H1 (cell line): ENCODE results near the gene PLXDC2. TPM values are rescaled to one million over a fixed set of nuclear protein-coding genes. Genes with fewer than 3 reads are reported as not detected.

Experiments used
- CTCF ChIA-PET: fragments of 300-600 bp; sonication (Branson Sonifier 250); formaldehyde crosslinking; loops from one replicate; lab custom pipeline; 2021; ENCODE audit not compliant: partially characterized antibody; lab: Charles Lee
- POLR2A ChIA-PET: fragments of 300-600 bp; sonication (Branson Sonifier 250); formaldehyde crosslinking; loops from one replicate; lab custom pipeline; 2021; ENCODE audit warnings: inconsistent platforms; ENCODE audit not compliant: partially characterized antibody; lab: Charles Lee
- DNase-seq, 2 experiments: peaks; one replicate each; pipeline versions ENCODE4 v3.0.0 to v3.0.0-alpha.2; 2010 to 2022; ENCODE audit warnings: low spot score in 2 of 2, low read depth in 1 of 2, mixed read lengths in 1 of 2
- FAIRE-seq: peaks from 2 replicates; lab custom pipeline; 2011; peaks lifted over from hg19 to GRCh38; lab: Jason Lieb, UNC
- H2AFZ ChIP-seq: 2 replicates; pipeline ENCODE4 v1.8.1; 2012; ENCODE audit warnings: low read length, inconsistent platforms
- H2AK5ac ChIP-seq: 2 replicates; pipeline ENCODE4 v1.6.1; 2013; ENCODE audit warnings: low read depth, low read length
- H2BK120ac ChIP-seq: replicated peaks from 2 replicates; pipeline ENCODE3; 2013; ENCODE audit warnings: low read depth, low read length, inconsistent platforms
- H2BK12ac ChIP-seq: 2 replicates; pipeline ENCODE4 v1.6.1; 2013; ENCODE audit warnings: low read depth, low read length
- H2BK15ac ChIP-seq: 2 replicates; pipeline ENCODE4 v1.6.1; 2013; ENCODE audit warnings: low read length
- H2BK20ac ChIP-seq: 2 replicates; pipeline ENCODE4 v1.6.1; 2013; ENCODE audit warnings: low read length
- H2BK5ac ChIP-seq: 2 replicates; pipeline ENCODE4 v1.6.1; 2013; ENCODE audit warnings: low read depth, low read length
- H3K14ac ChIP-seq: 2 replicates; pipeline ENCODE4 v1.6.1; 2013; ENCODE audit warnings: inconsistent platforms; ENCODE audit not compliant: insufficient read length
- H3K18ac ChIP-seq: 2 replicates; pipeline ENCODE4 v1.6.1; 2013; ENCODE audit warnings: low read length; ENCODE audit errors: extremely low read depth
- H3K23ac ChIP-seq: 2 replicates; pipeline ENCODE4 v1.6.1; 2013; ENCODE audit warnings: inconsistent platforms; ENCODE audit not compliant: insufficient read length
- H3K23me2 ChIP-seq: 2 replicates; pipeline ENCODE4 v1.6.1; 2013; ENCODE audit warnings: low read depth, low read length
- H3K27ac ChIP-seq: 2 replicates; pipeline ENCODE4 v1.6.1; 2011; ENCODE audit warnings: low read depth, low read length, inconsistent platforms
- H3K27me3 ChIP-seq, 4 experiments: replicated peaks in 1 of 4; 1 replicate in 1 of 4; 2 replicates in 3 of 4; pipeline versions ENCODE4 v1.6.1 to v1.8.1; 2011 to 2013; ENCODE audit warnings: low read length in 3 of 4, mild to moderate bottlenecking in 3 of 4, inconsistent platforms in 2 of 4, mixed read lengths in 2 of 4, moderate library complexity in 1 of 4; ENCODE audit not compliant: control insufficient read depth in 3 of 4, insufficient read depth in 3 of 4; ENCODE audit errors: extremely low read depth in 1 of 4
- H3K36me3 ChIP-seq, 4 experiments: 2 replicates each; pipeline versions ENCODE4 v1.6.1 to v1.8.1; 2011 to 2013; ENCODE audit warnings: mild to moderate bottlenecking in 4 of 4, low read length in 3 of 4, moderate library complexity in 2 of 4, control low read depth in 1 of 4, inconsistent platforms in 1 of 4; ENCODE audit not compliant: insufficient read depth in 4 of 4, control insufficient read depth in 2 of 4
- H3K4ac ChIP-seq: replicated peaks from 2 replicates; pipeline ENCODE3; 2013; ENCODE audit warnings: low read length, low read depth, mixed read lengths, inconsistent platforms; ENCODE audit not compliant: insufficient read length
- H3K4me1 ChIP-seq, 4 experiments: replicated peaks in 1 of 4; 1 replicate in 1 of 4; 2 replicates in 3 of 4; pipeline versions ENCODE4 v1.6.1 to v1.8.1; 2011 to 2013; ENCODE audit warnings: low read length in 3 of 4, inconsistent platforms in 2 of 4, mixed read lengths in 1 of 4; ENCODE audit not compliant: insufficient read depth in 4 of 4, control insufficient read depth in 3 of 4
- H3K4me2 ChIP-seq, 2 experiments: 2 replicates each; pipeline versions ENCODE4 v1.6.1 to v1.8.1; 2011 to 2013; ENCODE audit warnings: low read depth in 2 of 2, low read length in 2 of 2, control low read depth in 1 of 2, inconsistent platforms in 1 of 2, mild to moderate bottlenecking in 1 of 2; ENCODE audit not compliant: insufficient read depth in 1 of 2
- H3K4me3 ChIP-seq, 4 experiments: fragments of 200-600, 300-600 bp in 1 of 4; sonication (generic), shearing (Covaris generic), sonication (Bioruptor Twin) in 1 of 4; 2 replicates each; pipeline versions ENCODE4 v1.5.1 to v1.8.1; 2011 to 2016; ENCODE audit warnings: low read length in 4 of 4, low read depth in 3 of 4, control low read depth in 2 of 4, inconsistent platforms in 2 of 4, mild to moderate bottlenecking in 2 of 4, mixed read lengths in 1 of 4, moderate library complexity in 1 of 4; ENCODE audit not compliant: insufficient read depth in 2 of 4; ENCODE audit errors: extremely low read depth in 1 of 4
- H3K56ac ChIP-seq: replicated peaks from 2 replicates; pipeline ENCODE3; 2013; ENCODE audit warnings: low read depth, mild to moderate bottlenecking, mixed read lengths, low read length, inconsistent platforms; ENCODE audit not compliant: insufficient read length
- H3K79me1 ChIP-seq: 2 replicates; pipeline ENCODE4 v1.6.1; 2013; ENCODE audit warnings: low read depth, low read length, control low read depth
- H3K79me2 ChIP-seq, 2 experiments: 2 replicates each; pipeline versions ENCODE4 v1.6.1 to v1.8.1; 2012 to 2013; ENCODE audit warnings: low read length in 2 of 2, mild to moderate bottlenecking in 2 of 2, inconsistent platforms in 1 of 2; ENCODE audit not compliant: insufficient read depth in 2 of 2, control insufficient read depth in 1 of 2
- H3K9ac ChIP-seq, 4 experiments: replicated peaks in 1 of 4; 1 replicate in 1 of 4; 2 replicates in 3 of 4; pipeline versions ENCODE4 v1.6.1 to v1.8.1; 2011 to 2013; ENCODE audit warnings: low read depth in 3 of 4, low read length in 3 of 4, control low read depth in 2 of 4, mild to moderate bottlenecking in 2 of 4, moderate library complexity in 2 of 4, inconsistent platforms in 1 of 4; ENCODE audit errors: extremely low read depth in 1 of 4
- H3K9me3 ChIP-seq, 2 experiments: 2 replicates each; pipeline versions ENCODE4 v1.6.1 to v1.8.1; 2012 to 2013; ENCODE audit warnings: mild to moderate bottlenecking in 2 of 2, moderate library complexity in 2 of 2, control low read depth in 1 of 2, inconsistent platforms in 1 of 2, low read depth in 1 of 2, low read length in 1 of 2, mixed read lengths in 1 of 2; ENCODE audit not compliant: insufficient read depth in 2 of 2
- H4K20me1 ChIP-seq, 2 experiments: replicated peaks in 1 of 2; 2 replicates each; pipeline versions ENCODE3 to v1.8.1; 2011 to 2013; ENCODE audit warnings: inconsistent platforms in 2 of 2, low read length in 2 of 2, mild to moderate bottlenecking in 1 of 2; ENCODE audit not compliant: insufficient read depth in 2 of 2, control insufficient read depth in 1 of 2
- H4K5ac ChIP-seq: 2 replicates; pipeline ENCODE4 v1.6.1; 2013; ENCODE audit warnings: low read length, low read depth, mixed read lengths, inconsistent platforms; ENCODE audit not compliant: insufficient read length
- H4K8ac ChIP-seq: 2 replicates; pipeline ENCODE4 v1.8.0; 2013; ENCODE audit warnings: mild to moderate bottlenecking, moderate library complexity, low read length, inconsistent platforms; ENCODE audit not compliant: insufficient read depth; ENCODE audit errors: extremely low read depth
- H4K91ac ChIP-seq: replicated peaks from 2 replicates; pipeline ENCODE3; 2013; ENCODE audit warnings: low read length, mixed read lengths, inconsistent platforms; ENCODE audit not compliant: insufficient read length
- CEBPB ChIP-seq: IDR thresholded peaks from 2 replicates; pipeline ENCODE4 v1.6.1; 2012; ENCODE audit warnings: low read depth, low read length
- CHD2 ChIP-seq: IDR thresholded peaks from 2 replicates; pipeline ENCODE4 v1.6.1; 2012; ENCODE audit warnings: low read length, improper control_type of control experiment
- CTBP2 ChIP-seq: IDR thresholded peaks from 2 replicates; pipeline ENCODE4 v1.7.0; 2011; ENCODE audit warnings: borderline replicate concordance, mild to moderate bottlenecking, moderate library complexity, mixed read lengths, low read length; ENCODE audit not compliant: insufficient read depth, insufficient read length
- E2F6 ChIP-seq: IDR thresholded peaks from 2 replicates; pipeline ENCODE4 v1.6.1; 2012; ENCODE audit warnings: inconsistent platforms
- RNF2 ChIP-seq: fragments of 200-900, 300-1000 bp; sonication (generic); IDR thresholded peaks from 2 replicates; pipeline ENCODE4 v1.7.1; 2016; ENCODE audit warnings: borderline replicate concordance, low read depth, mild to moderate bottlenecking, antibody characterized with exemption, low read length; ENCODE audit not compliant: poor library complexity, severe bottlenecking; ENCODE audit errors: missing control alignments
- SAP30 ChIP-seq: fragments of 300-600 bp; sonication (generic); IDR thresholded peaks from 2 replicates; pipeline ENCODE4 v1.7.1; 2012; ENCODE audit warnings: low read length, moderate library complexity, mild to moderate bottlenecking, inconsistent platforms; ENCODE audit not compliant: insufficient read depth, insufficient replicate concordance
- SIRT6 ChIP-seq: IDR thresholded peaks from one replicate; pipeline ENCODE4 v1.7.1; 2012; ENCODE audit warnings: low read length, inconsistent platforms
- TCF12 ChIP-seq: IDR thresholded peaks from 2 replicates; pipeline ENCODE4 v1.6.1; 2011; ENCODE audit warnings: low read depth, mild to moderate bottlenecking, low read length
- USF2 ChIP-seq: IDR thresholded peaks from 2 replicates; pipeline ENCODE4 v1.6.1; 2011; ENCODE audit warnings: low read length, improper control_type of control experiment
- WGBS, 2 experiments: shearing (Covaris generic) in 1 of 2; methylation state at CpG; one replicate each; pipeline versions ENCODE4 v1.1.6 to v1.1.7; 2013 to 2015; ENCODE audit warnings: low lambda C conversion rate in 2 of 2, mixed read lengths in 2 of 2, inconsistent platforms in 1 of 2, low coverage in 1 of 2, missing lambda C conversion rate in 1 of 2; ENCODE audit not compliant: insufficient replicate concordance in 2 of 2, insufficient coverage in 1 of 2, insufficient read length in 1 of 2; ENCODE audit errors: extremely low coverage in 1 of 2, missing lambda C conversion rate in 1 of 2; 5-methylcytosine and 5-hydroxymethylcytosine counted together
- polyA plus RNA-seq, 7 experiments: library from polyadenylated mRNA; depleted of rRNA in 3 of 7; stranded (reverse) in 5 of 7; unstranded in 2 of 7; fragments of >200 nt in 5 of 7; fragments of 200-250 nt in 2 of 7; gene quantifications; 1 replicate in 5 of 7; 2 replicates in 1 of 7; 4 replicates in 1 of 7; pipeline versions ENCODE4 v1.2.1 to v1.2.3, GENCODE V29; 2011 to 2013; ENCODE audit warnings: missing spikeins in 2 of 7, mixed read lengths in 2 of 7
- total RNA-seq: library from RNA; stranded (reverse); fragmentation: NEBNext Ultra II Directional; extraction: Animal tissue kit (Norgen Biotek cat#: 25700); gene quantifications from 2 replicates; pipeline ENCODE4 v1.2.1, GENCODE V29; 2021

Gene PLXDC2
- total and polyA plus RNA-seq, 2 of the 8 experiments (the other 6 are each of a cell fraction or from before 2014, with no cell fraction given): 23.0 to 40.5 TPM

GRCh38 chr10:19872504-19873271, 56.5 kb downstream of the PLXDC2 start:
- H2BK12ac ChIP-seq: no peak overlapping the region
- no peak overlapping the region for H2BK15ac ChIP-seq
- H2BK5ac ChIP-seq: no peak overlapping the region
- no peaks in the 10 kb centered on the region; a peak in 1 of 4 replicates for H3K9me3 ChIP-seq
- no peaks in the 10 kb centered on the region for H3K4me1 ChIP-seq
- H3K14ac ChIP-seq: no peak overlapping the region
- H3K27me3 ChIP-seq: no peaks in the 10 kb centered on the region
- no peak overlapping the region for H4K91ac ChIP-seq
- no peak overlapping the region for H4K8ac ChIP-seq
- H3K4me3 ChIP-seq: no peak overlapping the region
- no peak overlapping the region for H3K56ac ChIP-seq
- DNase-seq: no peak
- no peak overlapping the region for H4K5ac ChIP-seq
- H4K20me1 ChIP-seq: peaks cover 0 to 3% of the 10 kb centered on the region in 2 experiments
- no peak overlapping the region for H3K4me2 ChIP-seq
- H2BK20ac ChIP-seq: no peak overlapping the region
- no peak overlapping the region for H2AK5ac ChIP-seq
- H3K18ac ChIP-seq: no peak overlapping the region
- peak; percentile 7 for FAIRE-seq
- ChIA-PET POLR2A (no interaction called here), CTCF (interaction anchor here (0.6 to 1.4 kb wide), 2 partner anchors 13 to 15 kb away, joined by 3 to 4 read pairs; no protein-coding TSS in a partner anchor)
- no peak overlapping the region for H2AFZ ChIP-seq
- no peaks in the 10 kb centered on the region; the same call in 1 of the 2 replicates for H3K79me1 ChIP-seq
- no peak overlapping the region for H3K4ac ChIP-seq
- H3K23me2 ChIP-seq: no peaks in the 10 kb centered on the region; the same call in 1 of the 2 replicates
- H3K79me2 ChIP-seq: peaks cover 0 to 52% of the 10 kb centered on the region in 2 experiments; a peak in 3 of 4 replicates
- H3K36me3 ChIP-seq: no peaks in the 10 kb centered on the region
- H2BK120ac ChIP-seq: no peak overlapping the region
- H3K23ac ChIP-seq: no peak overlapping the region
- no peak overlapping the region for H3K9ac ChIP-seq
- no peak overlapping the region for H3K27ac ChIP-seq
- 90% methylated on average over 11 of the region's 11 CpGs; no CpG with 5 or more reads in 1 of the 2 experiments for WGBS, 2 experiments
- TF ChIP-seq RNF2: no peak
- TF ChIP-seq CEBPB: no peak
- no peak for TF ChIP-seq USF2
- no peak for TF ChIP-seq CTBP2
- TF ChIP-seq TCF12: no peak
- no peak for TF ChIP-seq SIRT6
- no peak for TF ChIP-seq E2F6
- no peak for TF ChIP-seq CHD2
- TF ChIP-seq SAP30: no peak
